CD4-positive, alpha-beta T cell treated with Interleukin-10 for 1 hour (primary cell): ENCODE data around the gene MFN1.
A peak's percentile ranks its signal among the peaks of the same experiment; 100 is the strongest.

Experiments
- DNase-seq: peaks from one replicate; pipeline ENCODE4 v3.0.0-alpha.2; 2020

Gene MFN1

GRCh38 chr3:179432451-179432850 lies 84.9 kb downstream of the MFN1 start:
- no peak for DNase-seq

GRCh38 chr3:179436517-179436916 lies 89.0 kb downstream of the MFN1 start:
- DNase-seq = no peak

- peak; percentile 7 for DNase-seq
These were observed 91.3 kb downstream of the MFN1 start for GRCh38 chr3:179438841-179439240.
